Measurements from ENCODE around the gene TRIM51G. TPM values are rescaled to one million over a fixed set of nuclear protein-coding genes. Genes with fewer than 3 reads are reported as not detected.
A peak's percentile ranks its signal among the peaks of the same experiment; 100 is the strongest.
"Not testable (repeated sequence)": the region's sequence is repeated elsewhere in the genome, so short reads cannot be mapped to it uniquely, and the experiment has no call there.

Gene TRIM51G, protein sequence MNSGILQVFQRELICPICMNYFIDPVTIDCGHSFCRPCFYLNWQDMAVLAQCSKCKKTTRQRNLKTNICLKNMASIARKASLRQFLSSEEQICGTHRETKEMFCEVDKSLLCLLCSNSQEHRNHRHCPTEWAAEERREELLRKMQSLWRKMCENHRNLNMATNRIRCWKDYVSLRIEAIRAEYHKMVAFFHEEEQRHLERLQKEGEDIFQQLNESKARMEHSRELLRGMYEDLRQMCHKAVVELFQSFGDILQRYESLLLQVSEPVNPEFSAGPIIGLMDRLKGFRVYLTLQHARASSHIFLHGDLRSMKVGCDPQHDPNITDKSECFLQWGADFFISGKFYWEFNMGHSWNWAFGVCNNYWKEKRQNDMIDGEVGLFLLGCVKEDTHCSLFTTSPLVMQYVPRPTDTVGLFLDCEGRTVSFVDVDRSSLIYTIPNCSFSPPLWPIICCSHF
- total RNA-seq (not detected), polyA plus RNA-seq (not detected)

GRCh38 chr11:48983785-48984184 is at the start of gene TRIM51G:
Gene TRIM51G (minus strand): TSS chr11:48983885. CDS start chr11:48981695, 2,190 bp downstream.
- FAIRE-seq; intact Hi-C loops (cut with DNase I); H3K4me3 ChIP-seq; H3K27ac ChIP-seq; H3K9me3 ChIP-seq; DNase-seq; H3K27me3 ChIP-seq; ATAC-seq; H3K4me1 ChIP-seq; H3K36me3 ChIP-seq: not testable (repeated sequence)

GRCh38 chr11:49028523-49028922 is 44.8 kb upstream of the TRIM51G start, which contains the start of gene TRIM49B:
Gene TRIM49B (plus strand): TSS chr11:49028823. CDS start chr11:49031600, 2,777 bp downstream.
- FAIRE-seq, result not testable (repeated sequence)

GRCh38 chr11:48968592-48968991 is 15.1 kb downstream of the TRIM51G start:
- WGBS, 2 donors, result 91 to 96% methylated on average over 25 of the region's 25 CpGs
- intact Hi-C loops (cut with DNase I); ATAC-seq: not testable (repeated sequence)

More at GRCh38 chr11:49028523-49028922, 44.8 kb upstream of the TRIM51G start, which contains the start of gene TRIM49B:
- H3K27me3 ChIP-seq; H3K4me3 ChIP-seq; H3K27ac ChIP-seq; H3K9me3 ChIP-seq; DNase-seq; H3K36me3 ChIP-seq; H3K4me1 ChIP-seq; ATAC-seq; intact Hi-C loops (cut with DNase I): not testable (repeated sequence)
- WGBS, 2 donors, result 17 to 25% methylated on average over 1 to 2 of the region's 2 CpGs

GRCh38 chr11:48955315-48956049 is 28.2 kb downstream of the TRIM51G start:
- peak in 1 of 6 donors; percentile 62 for DNase-seq

More at GRCh38 chr11:48968592-48968991, 15.1 kb downstream of the TRIM51G start:
- H3K9me3 ChIP-seq, FAIRE-seq, H3K27me3 ChIP-seq, H3K36me3 ChIP-seq, H3K4me3 ChIP-seq, H3K27ac ChIP-seq, DNase-seq, H3K4me1 ChIP-seq: not testable (repeated sequence)

DNA sequence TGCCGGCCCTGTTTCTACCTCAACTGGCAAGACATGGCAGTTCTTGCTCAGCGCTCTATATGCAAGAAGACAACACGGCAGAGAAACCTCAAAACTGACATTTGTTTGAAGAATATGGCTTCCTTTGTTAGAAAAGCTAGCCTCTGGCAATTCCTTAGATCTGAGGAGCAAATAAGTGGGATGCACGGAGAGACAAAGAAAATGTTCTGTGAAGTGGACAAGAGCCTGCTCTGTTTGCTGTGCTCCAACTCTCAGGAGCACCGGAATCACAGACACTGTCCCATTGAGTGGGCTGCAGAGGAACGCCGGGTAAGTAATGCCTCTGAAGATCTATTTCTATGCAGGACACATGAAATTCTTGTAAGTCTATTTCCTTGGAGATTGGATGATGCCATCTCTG is 37.9 kb downstream of the TRIM51G start:
- 66 to 67% methylated on average over 7 of the region's 7 CpGs for WGBS, 2 donors
- H3K4me3 ChIP-seq; intact Hi-C loops (cut with DNase I); DNase-seq; FAIRE-seq; ATAC-seq; H3K9me3 ChIP-seq; H3K4me1 ChIP-seq; H3K36me3 ChIP-seq; H3K27me3 ChIP-seq; H3K27ac ChIP-seq: not testable (repeated sequence)

More at GRCh38 chr11:48955315-48956049, 28.2 kb downstream of the TRIM51G start:
- 82 to 84% methylated on average over 27 to 35 of the region's 35 CpGs for WGBS, 2 donors
- H3K4me3 ChIP-seq; H3K27me3 ChIP-seq; H3K9me3 ChIP-seq; H3K4me1 ChIP-seq; intact Hi-C loops (cut with DNase I); H3K27ac ChIP-seq; ATAC-seq; FAIRE-seq; H3K36me3 ChIP-seq: not testable (repeated sequence)

Other genes starting within 250 kb of the TRIM51G start
- gene TRIM49B, start 44.9 kb upstream of the TRIM51G start, total RNA-seq, result not detected
- gene TRIM49B, start 44.9 kb upstream of the TRIM51G start, polyA plus RNA-seq, result not detected
- not detected for gene TRIM64C, start 75.2 kb upstream of the TRIM51G start, total RNA-seq
- gene TRIM64C, start 75.2 kb upstream of the TRIM51G start, polyA plus RNA-seq, result not detected
- under 1 TPM in 3 of 6 donors, not detected in 3; 0.12 to 0.87 (median 0.24) TPM for gene FOLH1, start 224.7 kb upstream of the TRIM51G start, total RNA-seq
- under 1 TPM; 0.15 to 0.19 TPM for gene FOLH1, start 224.7 kb upstream of the TRIM51G start, polyA plus RNA-seq